ENCODE measurements around the gene OXCT1. TPM values are rescaled to one million over a fixed set of nuclear protein-coding genes. Genes with fewer than 3 reads are reported as not detected.
A peak's percentile ranks its signal among the peaks of the same experiment; 100 is the strongest.

Gene OXCT1
- total and polyA plus RNA-seq, 9 of the 15 experiments (the other 6 are each of a cell fraction or from before 2014, with no cell fraction given): 24.7 to 61.2 (median 41.9) TPM

- 0 out of 2 replicates have a peak, but pooled peaks have one; percentile 11 for TF ChIP-seq ARID2 (IDR thresholded peaks at IDR 0.05)
- TF ChIP-seq EHMT2 (IDR thresholded peaks at IDR 0.05): peak; percentile 63; the same call in 1 of the 2 replicates
- TF ChIP-seq BHLHE40 (IDR thresholded peaks at IDR 0.05; ENCODE audit: low read length): no peak
- 0 out of 2 replicates have a peak, but pooled peaks have one; percentile 30 for TF ChIP-seq E2F4 (CRISPR knock-in tag; IDR thresholded peaks at IDR 0.05; ENCODE audit: low read depth)
- 0 out of 2 replicates have a peak, but pooled peaks have one; percentile 35 for TF ChIP-seq ZNF311 (CRISPR knock-in tag; IDR thresholded peaks at IDR 0.05)
- 0 out of 2 replicates have a peak, but pooled peaks have one; percentile 54 for TF ChIP-seq ERF (CRISPR knock-in tag; IDR thresholded peaks at IDR 0.05)
- no peak for TF ChIP-seq ARID3B (CRISPR knock-in tag; IDR thresholded peaks at IDR 0.05; ENCODE audit: borderline replicate concordance)
- 0 out of 2 replicates have a peak, but pooled peaks have one; percentile 43 for TF ChIP-seq NR4A1 (CRISPR knock-in tag; IDR thresholded peaks at IDR 0.05)
- no peak for TF ChIP-seq NR4A1 (tag; IDR thresholded peaks at IDR 0.05)
- TF ChIP-seq BCLAF1 (IDR thresholded peaks at IDR 0.05; ENCODE audit: borderline replicate concordance in 1 of 2, control insufficient read depth in 1 of 2, low read depth in 2 of 2, low read length in 1 of 2): no peak
- no peak for TF ChIP-seq ZNF263 (CRISPR knock-in tag; IDR thresholded peaks at IDR 0.05; ENCODE audit: borderline replicate concordance)
- TF ChIP-seq ZNF165 (CRISPR knock-in tag; IDR thresholded peaks at IDR 0.05; ENCODE audit: borderline replicate concordance): 0 out of 2 replicates have a peak, but pooled peaks have one; percentile 61
- 0 out of 2 replicates have a peak, but pooled peaks have one; percentile 37 for TF ChIP-seq ZNF592 (IDR thresholded peaks at IDR 0.05)
Observed at GRCh38 chr5:41903382-41903891, 33.2 kb upstream of the OXCT1 start (continued).

Measured in K562 (cell line).